LNCAP (cell line): ENCODE results near the gene TSACC.

ENCODE experiments used
- TF ChIP-seq, protein P1 (sequence below): fragments of 450-650 bp; IDR thresholded peaks from 2 replicates; pipeline ENCODE4 v1.5.1; 2017; ENCODE audit warnings: mild to moderate bottlenecking

The TSACC gene

DNA sequence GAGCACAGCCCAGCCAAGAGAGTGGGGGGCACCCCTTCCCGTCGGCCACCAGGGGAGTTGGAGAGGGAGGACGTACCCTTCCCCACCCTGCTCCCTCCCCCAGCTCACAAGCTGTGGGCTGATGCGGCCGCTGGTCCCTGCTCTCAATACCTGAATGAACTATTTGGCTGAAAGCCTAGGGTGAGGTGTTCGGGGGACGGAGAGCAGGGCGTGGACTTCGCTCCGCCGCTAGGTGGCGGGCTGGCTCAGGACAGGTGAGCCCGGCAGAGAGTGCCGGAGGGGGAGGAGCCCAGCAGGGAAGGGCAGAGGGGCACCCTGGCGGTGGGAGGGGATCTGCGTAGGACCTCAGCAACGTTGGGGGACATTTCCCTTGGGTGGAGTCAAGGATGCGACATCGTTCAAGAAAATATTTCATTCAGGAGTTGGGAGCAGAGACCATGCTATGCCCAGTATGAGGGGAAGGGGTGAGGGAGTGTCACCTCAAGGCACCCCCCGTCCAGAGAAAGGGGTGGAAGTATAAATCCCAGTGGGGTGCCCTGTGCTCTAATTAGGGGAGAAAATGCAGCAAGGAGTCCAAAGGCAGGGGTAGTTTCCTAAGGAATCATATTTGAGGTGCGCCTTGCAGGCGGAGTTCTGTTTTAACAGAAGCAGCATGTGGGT is 18.7 kb downstream of the TSACC start:
- TF ChIP-seq, protein P1, sequence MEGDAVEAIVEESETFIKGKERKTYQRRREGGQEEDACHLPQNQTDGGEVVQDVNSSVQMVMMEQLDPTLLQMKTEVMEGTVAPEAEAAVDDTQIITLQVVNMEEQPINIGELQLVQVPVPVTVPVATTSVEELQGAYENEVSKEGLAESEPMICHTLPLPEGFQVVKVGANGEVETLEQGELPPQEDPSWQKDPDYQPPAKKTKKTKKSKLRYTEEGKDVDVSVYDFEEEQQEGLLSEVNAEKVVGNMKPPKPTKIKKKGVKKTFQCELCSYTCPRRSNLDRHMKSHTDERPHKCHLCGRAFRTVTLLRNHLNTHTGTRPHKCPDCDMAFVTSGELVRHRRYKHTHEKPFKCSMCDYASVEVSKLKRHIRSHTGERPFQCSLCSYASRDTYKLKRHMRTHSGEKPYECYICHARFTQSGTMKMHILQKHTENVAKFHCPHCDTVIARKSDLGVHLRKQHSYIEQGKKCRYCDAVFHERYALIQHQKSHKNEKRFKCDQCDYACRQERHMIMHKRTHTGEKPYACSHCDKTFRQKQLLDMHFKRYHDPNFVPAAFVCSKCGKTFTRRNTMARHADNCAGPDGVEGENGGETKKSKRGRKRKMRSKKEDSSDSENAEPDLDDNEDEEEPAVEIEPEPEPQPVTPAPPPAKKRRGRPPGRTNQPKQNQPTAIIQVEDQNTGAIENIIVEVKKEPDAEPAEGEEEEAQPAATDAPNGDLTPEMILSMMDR, result peak; percentile 99

DNA sequence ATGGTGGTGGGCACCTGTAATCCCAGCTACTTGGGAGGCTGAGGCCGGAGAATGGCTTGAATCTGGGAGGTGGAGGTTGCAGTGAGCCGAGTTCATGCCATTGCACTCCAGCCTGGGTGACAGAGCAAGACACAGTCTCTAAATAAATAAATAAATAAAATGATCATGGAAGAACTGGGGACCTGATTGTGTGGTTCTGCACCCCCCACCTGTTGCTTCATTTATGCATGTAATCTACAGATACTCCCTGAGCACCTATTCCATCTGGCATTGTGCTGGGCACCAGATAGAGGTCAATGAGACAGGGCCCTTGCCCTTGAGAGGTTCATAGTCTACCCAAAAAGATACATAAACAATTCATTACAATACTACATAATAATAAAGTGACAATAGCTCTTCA is 19.7 kb downstream of the TSACC start:
- TF ChIP-seq, protein P1, result no peak

DNA sequence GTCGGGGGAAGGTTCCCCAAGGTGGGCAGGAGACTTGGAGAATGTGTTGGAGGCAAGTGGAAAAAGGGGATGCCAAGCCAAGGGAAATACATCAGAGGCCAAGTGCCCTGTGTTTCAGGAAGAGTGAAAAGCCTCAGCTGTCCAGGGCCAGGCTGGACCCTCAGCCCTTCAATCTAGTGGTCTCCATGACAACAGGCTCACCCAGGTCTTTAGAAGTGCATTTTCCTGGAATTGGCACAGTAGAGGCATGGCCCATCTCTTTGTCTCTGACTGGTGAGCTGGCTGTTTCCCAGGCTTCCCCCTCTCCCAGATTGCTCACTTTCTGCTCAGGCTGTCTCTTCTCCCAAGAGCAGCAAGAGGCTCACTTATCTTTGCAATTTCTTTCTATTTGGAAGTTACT is 20.3 kb downstream of the TSACC start:
- TF ChIP-seq, protein P1, result no peak

DNA sequence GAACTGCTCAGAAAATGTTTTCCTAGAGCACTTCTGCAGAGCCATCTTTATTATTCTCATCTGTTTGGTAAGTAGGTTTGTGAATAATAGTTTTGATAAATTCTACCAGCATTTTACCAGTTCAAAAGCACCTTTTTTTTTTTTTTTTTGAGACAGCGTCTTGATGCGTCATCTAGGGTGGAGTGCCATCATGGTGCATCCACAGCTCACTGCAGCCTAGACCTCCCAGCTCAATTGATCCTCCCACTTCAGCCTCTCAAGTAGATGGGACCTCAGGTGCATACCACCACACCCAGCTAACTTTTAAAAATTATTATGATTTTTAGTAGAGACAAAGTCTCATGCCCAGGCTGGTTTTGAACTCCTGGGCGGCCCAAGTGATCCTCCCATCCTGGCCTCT is 20.9 kb downstream of the TSACC start:
- TF ChIP-seq, protein P1, result no peak

DNA sequence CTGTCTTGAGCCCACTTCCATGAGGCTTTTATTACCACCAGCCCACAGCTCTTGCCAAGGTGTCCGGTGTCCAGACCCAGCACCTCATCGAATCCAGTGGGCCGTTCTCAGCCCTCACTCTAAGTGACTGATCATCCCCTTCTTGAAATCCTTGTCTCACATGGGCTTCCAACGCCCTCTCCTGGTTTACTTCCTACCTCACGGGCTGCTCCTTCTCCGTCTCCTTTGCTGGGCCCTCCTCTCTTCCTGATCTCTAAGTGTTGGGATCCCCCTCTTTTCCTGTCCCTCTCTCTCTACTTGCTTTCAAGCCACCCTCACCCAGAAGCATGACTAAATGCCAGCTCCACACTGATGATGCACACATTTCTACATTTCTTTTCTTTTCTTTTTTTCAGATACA is 21.6 kb downstream of the TSACC start:
- TF ChIP-seq, protein P1, result no peak

DNA sequence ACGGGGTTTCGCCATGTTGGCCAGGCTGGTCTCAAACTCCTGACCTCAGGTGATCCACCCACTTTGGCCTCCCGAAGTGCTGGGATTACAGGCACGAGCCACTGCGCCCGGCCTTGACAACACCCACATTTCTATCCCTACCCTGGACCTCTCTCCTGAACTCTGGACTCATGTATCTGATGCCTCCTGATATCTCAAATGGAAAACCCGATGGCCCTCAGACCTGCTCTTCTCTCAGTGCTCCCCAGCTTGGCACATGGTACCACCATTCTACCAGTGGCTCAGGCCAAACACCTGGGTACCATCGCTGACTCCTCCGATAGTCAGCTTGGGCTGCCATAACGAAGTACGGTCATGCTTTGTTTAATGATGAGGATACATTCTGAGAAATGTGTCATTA is 22.2 kb downstream of the TSACC start:
- TF ChIP-seq, protein P1, result no peak

DNA sequence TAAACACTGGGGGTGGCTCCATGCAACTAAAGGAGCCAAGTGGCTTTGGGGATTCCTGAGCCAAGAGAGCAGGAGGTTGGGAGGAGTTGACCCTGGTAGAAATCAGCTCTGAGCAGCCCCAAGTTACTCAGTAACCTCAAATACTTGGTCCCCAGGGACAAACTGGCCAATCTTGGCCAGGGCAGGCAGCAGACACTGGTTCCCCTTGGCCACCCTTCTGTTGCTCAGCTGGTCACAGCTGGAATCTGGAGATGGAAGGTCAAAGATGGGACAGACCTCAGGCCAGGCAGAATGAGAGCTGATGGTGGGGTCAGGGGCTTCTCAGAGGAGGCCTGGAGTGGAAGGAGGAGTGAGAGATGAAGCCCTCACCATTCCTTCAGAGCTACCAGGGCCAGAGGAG is 27.4 kb downstream of the TSACC start:
- TF ChIP-seq, protein P1, result no peak
